SH-SY5Y (cell line): ENCODE measurements around the gene SGK2.

Experiments
- GATA2 ChIP-seq: IDR thresholded peaks from 2 replicates; pipeline ENCODE4 v1.6.1; 2011; ENCODE audit warnings: mild to moderate bottlenecking, low read depth, low read length
- GATA3 ChIP-seq: IDR thresholded peaks from 2 replicates; pipeline ENCODE4 v1.6.1; 2011; ENCODE audit warnings: low read depth, mild to moderate bottlenecking, low read length, moderate library complexity

Gene SGK2

GRCh38 chr20:43532416-43533055 is 26.3 kb upstream of the SGK2 start:
- TF ChIP-seq GATA3: no peak
- no peak for TF ChIP-seq GATA2

GRCh38 chr20:43533060-43533459 is 25.8 kb upstream of the SGK2 start:
- TF ChIP-seq GATA3: no peak
- TF ChIP-seq GATA2: no peak

- TF ChIP-seq GATA3 (no peak), GATA2 (no peak)
Observed at GRCh38 chr20:43534016-43534415, 24.8 kb upstream of the SGK2 start.

GRCh38 chr20:43534791-43535350 is 24.0 kb upstream of the SGK2 start:
- TF ChIP-seq GATA3: no peak
- TF ChIP-seq GATA2: no peak

- no peak for TF ChIP-seq GATA2
- TF ChIP-seq GATA3: no peak
Observed at GRCh38 chr20:43535370-43536004, 23.3 kb upstream of the SGK2 start.

- TF ChIP-seq GATA2: no peak
- TF ChIP-seq GATA3: no peak
Observed at GRCh38 chr20:43536041-43536816, 22.6 kb upstream of the SGK2 start.

GRCh38 chr20:43536817-43537440 is 21.9 kb upstream of the SGK2 start:
- TF ChIP-seq GATA3 (no peak), GATA2 (no peak)

- no peak for TF ChIP-seq GATA2
- no peak for TF ChIP-seq GATA3
Observed at GRCh38 chr20:43537921-43538877, 20.6 kb upstream of the SGK2 start.

GRCh38 chr20:43538878-43539700 is 19.7 kb upstream of the SGK2 start:
- TF ChIP-seq GATA3 (no peak), GATA2 (no peak)

- TF ChIP-seq GATA3 (no peak), GATA2 (no peak)
Observed at GRCh38 chr20:43539975-43540672, 18.7 kb upstream of the SGK2 start.

GRCh38 chr20:43540673-43541060 is 18.2 kb upstream of the SGK2 start:
- TF ChIP-seq GATA2 (no peak), GATA3 (no peak)

- TF ChIP-seq GATA2: no peak
- TF ChIP-seq GATA3: no peak
Observed at GRCh38 chr20:43541214-43541613, 17.6 kb upstream of the SGK2 start.
